Hematopoietic multipotent progenitor cell treated with erythropoietin and hydrocortisone succinate and interleukin-3 and kit ligand, for 17 days (in vitro differentiated cells): ENCODE measurements around the gene CACNA1H.
"Not testable (repeated sequence)": the region's sequence is repeated elsewhere in the genome, so short reads cannot be mapped to it uniquely, and the experiment has no call there.

Experiments
- DNase-seq: peaks from one replicate; pipeline ENCODE4 v3.0.0-alpha.2; 2015; ENCODE audit warnings: low spot score

CACNA1H gene

GRCh38 chr16:1174477-1175357, 21.8 kb downstream of the CACNA1H start:
- no peak for DNase-seq

- DNase-seq, result no peak
Measured at GRCh38 chr16:1175566-1176279, 22.8 kb downstream of the CACNA1H start.

- DNase-seq, result no peak
Measured at GRCh38 chr16:1176280-1176897, 23.5 kb downstream of the CACNA1H start.

GRCh38 chr16:1177053-1177452, 24.1 kb downstream of the CACNA1H start:
- no peak for DNase-seq

GRCh38 chr16:1177750-1178149, 24.8 kb downstream of the CACNA1H start:
- no peak for DNase-seq

- no peak for DNase-seq
Measured at GRCh38 chr16:1178295-1178910, 25.5 kb downstream of the CACNA1H start.

- DNase-seq, result no peak
Measured at GRCh38 chr16:1180549-1181403, 27.9 kb downstream of the CACNA1H start.

GRCh38 chr16:1181404-1182315, 28.8 kb downstream of the CACNA1H start:
- DNase-seq, result no peak

- DNase-seq, result no peak
Measured at GRCh38 chr16:1182316-1182671, 29.4 kb downstream of the CACNA1H start.

GRCh38 chr16:1182950-1183907, 30.3 kb downstream of the CACNA1H start:
- DNase-seq, result no peak

GRCh38 chr16:1184156-1184868, 31.4 kb downstream of the CACNA1H start:
- no peak for DNase-seq

- no peak for DNase-seq
Measured at GRCh38 chr16:1184980-1185379, 32.1 kb downstream of the CACNA1H start.

GRCh38 chr16:1185460-1186207, 32.7 kb downstream of the CACNA1H start:
- DNase-seq, result not testable (repeated sequence)

GRCh38 chr16:1188432-1189189, 35.7 kb downstream of the CACNA1H start:
- DNase-seq, result no peak

GRCh38 chr16:1189455-1189854, 36.5 kb downstream of the CACNA1H start:
- DNase-seq, result no peak

GRCh38 chr16:1190789-1191188, 37.9 kb downstream of the CACNA1H start:
- DNase-seq, result not testable (repeated sequence)
